ENCODE results near the gene FBRSL1. TPM values are rescaled to one million over a fixed set of nuclear protein-coding genes. Genes with fewer than 3 reads are reported as not detected.

Gene FBRSL1
- polyA plus RNA-seq, 3 donors = 0.39 to 28.7 (median 0.74) TPM

GRCh38 chr12:132517013-132517739 is 27.2 kb downstream of the FBRSL1 start:
- WGBS (ENCODE audit: insufficient coverage) = 96% methylated on average over 19 of the region's 19 CpGs
- peaks cover 32 to 61% of the 10 kb centered on the region in 2 donors for H3K36me3 Mint-ChIP-seq
- Histone ChIP-seq H4K20me1 (ENCODE audit: insufficient read depth, low read length) (peaks cover 100% of the 10 kb centered on the region), H3K36me3 (replicated peaks in 1 of 2; ENCODE audit: control insufficient read depth in 1 of 2, insufficient read depth in 2 of 2, low read length in 2 of 2) (peaks cover 36 to 59% of the 10 kb centered on the region in 2 donors), H3K9me3 (replicated peaks in 1 of 2; ENCODE audit: control insufficient read depth in 1 of 2, insufficient read depth in 1 of 2, low read length in 2 of 2) (peaks cover 11 to 14% of the 10 kb centered on the region in 2 donors), H3K4me3 (replicated peaks in 1 of 3; ENCODE audit: low read depth in 2 of 3, low read length in 3 of 3) (no peak overlapping the region), H3K9ac (ENCODE audit: insufficient read depth, low read length, poor library complexity, severe bottlenecking) (no peak overlapping the region), H3K4me2 (replicated peaks; ENCODE audit: extremely low read depth, low read length, poor library complexity, severe bottlenecking) (no peak overlapping the region), H3K4me1 (ENCODE audit: control insufficient read depth in 1 of 2, insufficient read depth in 2 of 2, low read length in 2 of 2) (peaks cover 0 to 7% of the 10 kb centered on the region in 2 donors), H3K27me3 (ENCODE audit: control insufficient read depth in 2 of 2, insufficient read depth in 2 of 2, low read length in 2 of 2) (no peaks in the 10 kb centered on the region), H3K79me2 (ENCODE audit: insufficient read depth, low read length) (peaks cover 20% of the 10 kb centered on the region), H3K27ac (ENCODE audit: low read depth in 1 of 2, low read length in 2 of 2) (no peak overlapping the region), H2AFZ (ENCODE audit: insufficient read depth, low read depth, low read length, poor library complexity, severe bottlenecking) (no peak overlapping the region)
- intact Hi-C loops (cut with micrococcal nuclease) = no loop called here
- H3K4me3 Mint-ChIP-seq = no peak overlapping the region
- TF ChIP-seq CTCF (IDR thresholded peaks at IDR 0.05) = no peak
- peaks cover 21% of the 10 kb centered on the region for H3K4me1 Mint-ChIP-seq
- H3K9me3 Mint-ChIP-seq = peaks cover 11 to 20% (median 14%) of the 10 kb centered on the region in 7 donors
- no peak for DNase-seq
- H3K27me3 Mint-ChIP-seq (ENCODE audit: low read depth in 3 of 3) = peaks cover 0 to 5% (median 0%) of the 10 kb centered on the region in 3 donors
- peak overlapping the region in 2 of 7 donors; percentile 8 to 59 for H3K27ac Mint-ChIP-seq

- no peak for DNase-seq
- Histone ChIP-seq H3K4me3 (replicated peaks in 1 of 3; ENCODE audit: low read depth in 2 of 3, low read length in 3 of 3) (no peak overlapping the region), H4K20me1 (ENCODE audit: insufficient read depth, low read length) (peaks cover 100% of the 10 kb centered on the region), H3K27me3 (ENCODE audit: control insufficient read depth in 2 of 2, insufficient read depth in 2 of 2, low read length in 2 of 2) (no peaks in the 10 kb centered on the region), H3K27ac (ENCODE audit: low read depth in 1 of 2, low read length in 2 of 2) (no peak overlapping the region), H3K4me2 (replicated peaks; ENCODE audit: extremely low read depth, low read length, poor library complexity, severe bottlenecking) (no peak overlapping the region), H3K9me3 (replicated peaks in 1 of 2; ENCODE audit: control insufficient read depth in 1 of 2, insufficient read depth in 1 of 2, low read length in 2 of 2) (peaks cover 11 to 14% of the 10 kb centered on the region in 2 donors), H3K9ac (ENCODE audit: insufficient read depth, low read length, poor library complexity, severe bottlenecking) (no peak overlapping the region), H3K36me3 (replicated peaks in 1 of 2; ENCODE audit: control insufficient read depth in 1 of 2, insufficient read depth in 2 of 2, low read length in 2 of 2) (peaks cover 30 to 53% of the 10 kb centered on the region in 2 donors), H3K4me1 (ENCODE audit: control insufficient read depth in 1 of 2, insufficient read depth in 2 of 2, low read length in 2 of 2) (peaks cover 0 to 7% of the 10 kb centered on the region in 2 donors), H3K79me2 (ENCODE audit: insufficient read depth, low read length) (peaks cover 16% of the 10 kb centered on the region), H2AFZ (ENCODE audit: insufficient read depth, low read depth, low read length, poor library complexity, severe bottlenecking) (no peak overlapping the region)
- Mint-ChIP-seq H3K36me3 (peaks cover 32 to 58% of the 10 kb centered on the region in 2 donors), H3K9me3 (peaks cover 11 to 20% (median 14%) of the 10 kb centered on the region in 7 donors), H3K4me1 (peaks cover 21% of the 10 kb centered on the region), H3K27me3 (ENCODE audit: low read depth in 3 of 3) (peaks cover 0 to 5% (median 0%) of the 10 kb centered on the region in 3 donors), H3K27ac (no peak overlapping the region), H3K4me3 (no peak overlapping the region)
- WGBS (ENCODE audit: insufficient coverage) = 97% methylated on average over 10 of the region's 10 CpGs
- intact Hi-C loops (cut with micrococcal nuclease) = no loop called here
- TF ChIP-seq CTCF (IDR thresholded peaks at IDR 0.05) = no peak
These were observed 27.8 kb downstream of the FBRSL1 start for GRCh38 chr12:132517740-132518100.
